GM19438 (cell line): ENCODE data around the gene UBR2.
A peak's percentile ranks its signal among the peaks of the same experiment; 100 is the strongest.
"Not testable (repeated sequence)": the region's sequence is repeated elsewhere in the genome, so short reads cannot be mapped to it uniquely, and the experiment has no call there.

Experiments used
- ATAC-seq: cut with Tn5 transposase; IDR thresholded peaks from one replicate; pipeline ENCODE4 v1.9.1; 2021; ENCODE audit warnings: low read depth; ENCODE audit not compliant: unreplicated experiment

The UBR2 gene

DNA sequence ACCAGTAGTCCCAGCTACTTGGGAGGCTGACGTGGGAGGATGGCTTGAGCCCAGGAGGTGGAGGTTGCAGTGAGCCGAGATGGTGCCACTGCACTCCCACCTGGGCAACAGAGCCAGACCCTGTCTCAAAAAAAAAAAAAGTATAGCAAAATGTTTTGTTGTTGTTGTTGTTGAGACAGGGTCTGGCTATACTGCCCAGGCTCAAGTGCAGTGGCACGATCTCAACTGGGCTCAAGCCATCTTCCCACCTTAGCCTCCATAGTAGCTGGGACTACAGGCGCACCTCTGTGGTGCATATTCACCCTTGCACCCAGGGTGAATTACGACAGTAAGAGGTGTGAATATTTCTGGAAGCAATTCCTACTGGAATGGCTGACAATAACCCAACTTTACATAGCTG, 11.4 kb upstream of the UBR2 start:
- ATAC-seq, result no peak

DNA sequence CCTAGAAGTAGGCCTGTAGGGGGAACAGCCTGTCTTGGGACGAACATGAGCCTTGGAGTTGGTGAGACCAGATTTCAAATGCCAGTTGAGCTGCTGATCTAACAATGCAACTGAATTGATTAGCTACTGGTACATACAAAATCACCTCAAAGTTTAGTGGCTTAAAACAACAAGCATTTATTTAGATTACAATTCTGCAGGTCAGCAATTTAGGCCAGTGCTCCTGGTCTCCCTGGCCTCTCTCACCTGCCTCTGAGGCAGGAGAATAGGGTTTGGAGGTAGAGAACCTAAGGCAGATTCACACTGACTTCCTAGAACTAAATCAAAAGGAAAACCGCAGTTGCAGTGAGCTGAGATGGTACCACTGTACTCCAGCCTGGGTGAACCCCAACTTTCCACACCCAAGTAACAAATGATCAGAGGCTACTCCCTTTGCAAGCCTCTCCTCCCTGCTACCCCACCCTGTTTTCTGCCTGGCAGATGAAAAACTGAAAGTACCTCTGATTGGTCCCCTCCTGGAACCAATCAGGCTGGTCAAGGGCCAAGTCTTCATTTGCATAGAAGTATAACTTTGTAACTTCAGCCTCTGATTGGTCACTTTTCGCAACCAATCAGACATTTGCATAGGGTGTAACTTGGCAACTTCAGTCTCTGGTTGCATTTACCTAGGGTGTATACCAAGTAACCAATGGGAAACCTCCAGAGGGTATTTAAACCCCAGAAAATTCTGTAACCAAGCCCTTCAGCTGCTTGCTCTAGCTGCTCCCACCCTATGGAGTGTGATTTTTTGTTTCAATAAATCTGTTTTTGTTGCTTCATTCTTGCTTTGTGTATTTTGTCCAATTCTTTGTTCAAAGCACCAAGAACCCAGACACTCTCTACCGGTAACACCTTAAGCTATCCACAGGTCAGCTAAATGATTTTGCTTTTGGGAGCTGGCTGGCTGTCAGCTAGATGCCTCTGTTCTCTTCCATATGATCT, 8.1 kb upstream of the UBR2 start:
- no peak for ATAC-seq

DNA sequence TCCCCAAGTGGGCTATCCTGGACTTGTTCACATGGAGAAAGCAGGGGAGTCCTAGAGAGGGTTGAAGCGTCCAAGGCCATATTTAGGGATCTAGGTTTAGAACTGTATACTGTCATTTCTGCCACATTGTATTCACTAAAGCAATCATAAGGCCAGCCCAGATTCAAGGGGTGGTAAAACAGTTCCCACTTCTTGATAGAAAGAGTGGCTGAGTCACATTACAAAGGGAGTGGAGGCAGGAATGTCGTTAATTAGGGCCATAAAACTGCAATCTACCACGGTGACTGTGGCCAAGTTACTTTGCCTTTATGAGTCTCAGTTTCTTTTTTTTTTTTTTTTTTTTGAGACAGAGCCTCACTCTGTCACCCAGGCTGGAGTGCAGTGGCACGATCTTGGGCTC, 7.4 kb upstream of the UBR2 start:
- no peak for ATAC-seq

DNA sequence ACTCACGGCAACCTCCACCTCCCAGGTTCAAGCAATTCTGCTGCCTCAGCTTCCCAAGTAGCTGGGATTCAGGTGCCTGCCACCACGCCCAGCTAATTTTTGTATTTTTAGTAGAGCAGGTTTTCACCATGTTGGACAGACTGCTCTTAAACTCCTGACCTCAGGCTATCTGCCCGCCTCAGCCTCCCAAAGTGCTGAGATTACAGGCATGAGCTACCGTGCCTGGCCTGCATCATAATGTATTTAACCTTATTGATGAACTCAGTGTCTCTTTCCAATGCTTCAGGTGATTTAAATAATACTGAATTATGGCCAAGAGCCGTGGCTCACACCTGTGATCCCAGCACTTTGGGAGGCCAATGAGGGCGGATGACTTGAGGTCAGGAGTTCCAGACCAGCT, 4.6 kb upstream of the UBR2 start:
- not testable (repeated sequence) for ATAC-seq

DNA sequence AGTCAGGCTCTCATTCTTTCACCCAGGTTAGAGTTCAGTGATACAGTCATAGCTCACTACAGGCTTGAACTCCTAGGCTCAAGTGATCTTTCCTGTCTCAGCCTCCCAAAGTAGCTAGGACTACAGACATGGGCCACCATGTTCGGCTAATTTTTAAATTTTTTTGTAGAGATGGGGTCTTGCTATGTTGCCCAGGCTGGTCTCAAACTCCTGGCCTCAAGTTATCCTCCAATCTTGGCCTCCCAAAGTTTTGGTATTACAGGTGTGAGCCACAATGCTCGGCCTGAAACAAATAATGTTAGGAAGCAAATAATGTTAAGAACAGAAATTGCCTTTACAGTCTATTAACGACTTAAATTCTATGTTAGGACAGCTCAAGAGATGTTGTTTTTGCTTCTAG, 1.8 kb upstream of the UBR2 start:
- ATAC-seq, result no peak

DNA sequence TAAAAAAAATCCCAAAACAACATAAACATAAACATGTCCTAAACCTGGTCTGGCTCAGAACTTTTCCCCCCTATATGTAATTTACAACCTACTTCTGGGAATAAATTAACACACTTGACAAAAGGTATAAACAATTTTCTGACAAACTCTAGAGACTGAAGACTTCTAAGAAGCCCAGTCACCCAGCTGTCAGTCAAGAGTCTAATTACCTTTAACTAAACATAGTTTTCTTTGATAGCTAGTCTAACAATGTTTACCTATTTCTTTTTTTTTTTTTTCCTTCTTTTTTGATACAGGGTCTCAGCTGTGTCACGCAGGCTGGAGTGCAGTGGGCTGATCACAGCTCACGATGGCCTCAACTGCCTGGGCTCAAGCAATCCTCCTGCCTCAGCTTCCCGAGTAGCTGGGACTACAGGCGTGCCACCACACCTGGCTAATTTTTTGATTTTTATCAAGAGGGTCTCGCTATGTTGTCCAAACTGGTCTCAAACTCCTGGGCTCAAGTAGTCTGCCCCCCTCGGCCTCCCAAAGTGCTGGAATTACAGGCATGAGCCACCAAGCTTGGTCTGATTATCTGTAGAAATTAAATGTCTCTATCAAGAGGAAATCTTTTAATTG, 932 bp upstream of the UBR2 start:
- no peak for ATAC-seq

DNA sequence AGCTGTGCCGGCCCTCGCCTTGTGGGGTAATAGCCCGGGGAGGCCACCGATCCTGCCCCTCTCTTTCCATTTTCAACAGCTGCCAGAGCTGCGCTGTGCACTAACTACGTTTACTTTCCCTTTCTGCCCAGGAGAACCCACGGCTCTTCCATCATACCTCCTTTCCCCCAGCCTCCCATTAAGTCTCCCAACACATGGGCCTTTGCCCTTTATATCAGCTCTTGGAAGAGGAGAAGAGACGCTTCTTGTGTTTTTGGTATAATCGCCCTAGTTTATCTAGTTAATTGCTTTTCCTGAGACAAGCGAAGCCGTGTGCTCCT, 637 bp downstream of the UBR2 start:
- no peak for ATAC-seq

DNA sequence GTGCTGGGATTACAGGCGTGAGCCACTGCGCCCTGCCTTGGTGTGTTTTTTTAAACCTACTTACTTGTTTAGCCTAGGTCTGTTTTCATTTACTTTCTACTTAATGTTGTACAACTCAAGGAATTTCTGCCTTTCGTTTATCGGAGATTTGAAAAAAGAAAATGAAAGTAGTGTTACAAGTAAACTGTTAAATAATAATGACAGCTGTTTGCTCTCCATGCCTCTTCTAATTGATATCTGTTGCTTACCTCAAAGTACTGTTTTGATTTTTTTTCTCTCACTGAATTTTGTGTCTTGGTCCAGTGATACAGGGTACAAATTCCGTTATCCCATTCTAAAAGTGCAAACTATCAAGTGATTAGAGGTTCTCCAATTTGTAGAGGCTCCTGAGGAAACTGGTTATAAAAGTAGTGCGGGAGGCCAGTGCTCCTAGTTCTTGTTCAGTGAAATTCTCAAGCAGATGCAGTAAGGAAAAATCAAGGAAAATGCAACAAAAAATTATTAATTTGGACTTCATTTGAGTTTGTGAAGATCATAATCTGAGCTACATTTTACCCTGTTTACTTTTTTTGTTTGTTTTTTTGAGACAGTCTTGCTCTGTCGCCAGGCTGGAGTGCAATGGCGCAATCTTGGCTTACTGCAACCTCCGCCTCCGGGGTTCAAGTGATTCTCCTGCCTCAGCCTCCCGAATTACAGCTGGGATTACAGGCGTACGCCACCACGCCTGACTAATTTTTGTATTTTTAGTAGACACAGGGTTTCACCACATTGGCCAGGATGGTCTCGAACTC, 2.2 kb downstream of the UBR2 start:
- no peak for ATAC-seq

DNA sequence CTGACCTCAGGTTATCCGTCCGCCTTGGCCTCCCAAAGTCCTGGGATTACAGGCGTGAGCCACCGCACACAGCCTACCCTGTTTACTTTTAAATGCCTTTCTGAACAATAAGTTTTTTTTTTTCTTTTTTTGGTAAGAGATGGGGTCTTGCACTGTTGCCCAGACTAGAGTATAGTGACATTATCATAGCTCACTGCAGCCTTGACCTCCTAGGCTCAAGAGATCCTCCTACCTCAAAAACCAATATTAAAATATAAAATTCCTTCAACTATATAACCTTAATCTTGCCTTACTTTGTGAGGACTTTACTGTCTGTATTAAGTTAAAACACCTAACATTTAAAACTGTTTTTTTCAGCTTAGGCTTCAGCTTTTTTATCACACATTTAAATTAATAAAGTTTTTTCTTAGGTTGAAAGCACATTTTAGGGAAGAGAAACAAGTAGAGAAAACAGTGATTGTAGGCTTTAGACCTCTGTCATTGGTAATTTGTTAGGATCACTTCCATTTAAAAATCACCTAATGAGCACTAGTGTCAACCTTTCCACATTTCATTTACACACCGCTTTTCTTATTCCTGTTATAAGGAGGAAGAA, 2.9 kb downstream of the UBR2 start:
- no peak for ATAC-seq

DNA sequence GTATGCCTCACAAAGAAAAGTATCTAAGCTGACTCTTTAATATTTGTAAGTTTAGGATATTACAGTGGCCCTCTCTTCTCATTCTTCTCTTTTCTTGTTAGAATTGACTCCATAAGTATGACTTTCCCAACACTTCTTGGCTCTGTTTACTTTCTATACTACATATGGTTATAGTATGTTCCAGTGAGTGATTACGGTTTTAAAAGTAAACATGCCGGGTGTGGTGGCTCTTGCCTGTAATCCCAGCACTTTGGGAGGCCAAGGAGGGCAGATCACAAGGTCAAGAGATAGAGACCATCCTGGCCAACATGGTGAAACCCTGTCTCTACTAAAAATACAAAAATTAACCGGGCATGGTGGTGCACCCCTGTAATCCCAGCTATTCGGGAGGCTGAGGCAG, 3.4 kb downstream of the UBR2 start:
- not testable (repeated sequence) for ATAC-seq

DNA sequence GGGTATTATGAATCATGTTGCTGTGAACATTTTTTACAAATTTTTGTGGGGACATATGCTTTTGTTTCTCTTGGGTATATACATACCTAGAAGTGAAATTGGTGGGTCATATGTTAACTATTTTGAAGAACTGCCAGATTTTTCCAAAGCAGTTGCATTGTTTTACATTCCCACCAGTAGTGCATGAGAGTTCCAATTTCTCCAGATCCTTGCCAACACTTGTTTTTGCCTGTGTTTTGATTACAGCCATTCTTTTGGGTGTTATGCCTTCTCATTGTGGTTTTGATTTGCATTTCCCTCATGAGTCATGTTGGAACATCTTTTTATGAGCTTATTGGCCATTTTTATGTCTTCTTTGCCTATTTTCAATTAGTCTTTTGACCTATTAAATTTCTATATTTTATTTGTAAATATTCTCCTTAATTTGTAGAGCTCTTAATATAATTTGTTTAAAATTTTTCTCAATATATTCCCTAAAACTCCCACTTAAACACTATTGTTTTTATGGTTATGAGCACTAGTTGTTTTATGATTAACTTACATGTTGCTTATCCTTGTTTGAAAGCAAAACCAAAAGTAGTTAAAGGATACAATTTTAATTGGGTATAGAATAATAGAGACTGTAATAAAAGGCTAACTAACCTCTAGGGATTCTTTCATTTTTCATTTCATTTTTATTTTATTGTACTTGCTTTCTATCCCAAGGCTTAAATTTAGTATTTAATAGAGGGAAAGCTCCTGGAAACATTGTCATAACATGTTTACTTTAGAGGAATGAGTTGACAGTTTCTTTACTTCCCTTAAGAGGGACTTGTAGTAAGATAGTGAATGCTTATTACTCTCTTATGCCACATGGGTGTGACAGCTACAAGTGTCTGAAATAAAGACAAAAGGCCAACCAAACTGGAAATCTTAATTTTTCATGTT, 5.5 kb downstream of the UBR2 start:
- ATAC-seq, result no peak

DNA sequence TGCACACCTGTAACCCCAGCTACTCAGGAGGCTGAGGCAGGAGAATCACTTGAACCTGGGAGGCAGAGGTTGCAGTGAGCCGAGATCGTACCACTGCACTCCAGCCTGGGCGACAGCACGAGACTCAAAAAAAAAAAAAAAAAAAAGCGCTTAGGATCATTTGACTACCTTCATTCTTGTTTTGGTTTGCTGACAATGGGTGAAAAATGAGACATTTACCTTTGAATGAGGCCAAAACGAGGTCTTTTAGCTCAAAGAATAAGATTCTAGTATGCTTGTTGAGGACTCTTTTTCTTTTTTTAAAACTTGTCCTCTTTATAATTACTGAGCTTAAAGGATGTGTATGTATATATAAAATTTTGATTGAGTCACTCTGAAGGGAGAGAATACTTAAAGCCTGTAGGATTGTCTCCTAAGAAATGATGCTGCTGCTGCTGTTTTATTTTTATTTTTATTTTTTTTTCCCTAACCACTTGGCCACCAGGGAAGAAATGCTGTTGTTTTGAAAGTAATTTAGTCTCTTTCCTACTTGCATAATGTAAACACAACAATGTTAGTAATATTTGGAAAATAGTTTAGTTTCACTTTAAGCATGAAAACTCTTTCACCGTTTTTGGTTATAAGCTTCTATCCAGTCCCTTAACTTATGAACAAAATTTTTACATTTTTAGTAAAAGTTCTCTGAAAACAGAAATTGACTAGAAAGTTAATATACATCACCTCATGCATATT, 7.9 kb downstream of the UBR2 start:
- no peak for ATAC-seq

DNA sequence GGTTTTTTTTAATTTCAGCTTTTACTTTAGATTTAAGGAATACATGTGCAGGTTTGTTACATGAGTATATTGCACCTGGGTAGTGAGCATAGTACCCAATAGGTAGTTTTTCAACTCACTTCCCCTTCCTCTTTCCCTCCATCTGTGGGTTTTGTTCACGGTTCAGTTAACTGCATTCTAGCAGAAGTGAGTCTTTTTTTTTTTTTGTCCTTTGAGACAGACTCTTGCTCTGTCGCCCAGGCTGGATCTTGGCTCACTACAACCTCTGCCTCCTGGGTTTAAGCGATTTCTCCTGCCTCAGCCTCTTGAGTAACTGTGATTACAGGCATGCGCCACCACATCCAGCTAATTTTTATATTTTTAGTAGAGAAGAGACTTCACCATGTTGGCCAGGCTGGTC, 8.7 kb downstream of the UBR2 start:
- peak; percentile 85 for ATAC-seq

DNA sequence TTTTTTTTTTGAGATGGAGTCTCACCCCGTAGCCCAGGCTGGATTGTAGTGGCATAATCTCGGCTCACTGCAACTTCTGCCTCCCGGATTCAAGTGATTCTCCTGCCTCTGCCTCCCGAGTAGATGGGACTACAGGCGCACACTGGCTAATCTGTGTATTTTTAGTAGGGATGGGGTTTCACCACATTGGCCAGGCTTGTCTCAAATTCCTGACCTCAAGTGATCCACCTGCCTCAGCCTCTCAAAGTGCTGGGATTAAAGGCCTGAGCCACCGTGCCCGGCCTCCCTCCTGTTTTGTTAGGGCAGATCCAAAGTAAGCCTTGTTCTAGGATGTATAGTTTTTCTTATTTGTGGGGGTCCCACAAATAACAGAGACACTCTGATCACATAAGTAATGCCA, 12.7 kb downstream of the UBR2 start:
- not testable (repeated sequence) for ATAC-seq

DNA sequence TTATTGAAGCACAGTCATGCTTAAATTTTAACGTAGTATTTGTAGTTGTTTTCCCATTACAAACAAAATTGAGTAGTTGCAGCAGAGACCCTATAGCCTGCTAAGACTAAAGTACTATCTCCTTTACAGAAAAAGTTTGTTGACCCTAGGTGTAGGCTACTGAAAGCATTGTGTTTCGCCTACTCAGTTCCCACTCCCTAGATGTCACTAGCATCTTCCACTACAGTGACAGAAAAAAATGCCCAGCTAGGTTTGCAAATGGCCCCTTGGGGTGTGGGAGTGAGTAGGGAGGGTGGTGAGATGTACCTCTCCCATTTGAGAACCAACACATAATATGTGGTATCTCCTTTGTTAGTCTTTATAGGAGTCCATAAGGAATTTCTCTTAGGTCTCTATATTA, 34.5 kb downstream of the UBR2 start:
- no peak for ATAC-seq

DNA sequence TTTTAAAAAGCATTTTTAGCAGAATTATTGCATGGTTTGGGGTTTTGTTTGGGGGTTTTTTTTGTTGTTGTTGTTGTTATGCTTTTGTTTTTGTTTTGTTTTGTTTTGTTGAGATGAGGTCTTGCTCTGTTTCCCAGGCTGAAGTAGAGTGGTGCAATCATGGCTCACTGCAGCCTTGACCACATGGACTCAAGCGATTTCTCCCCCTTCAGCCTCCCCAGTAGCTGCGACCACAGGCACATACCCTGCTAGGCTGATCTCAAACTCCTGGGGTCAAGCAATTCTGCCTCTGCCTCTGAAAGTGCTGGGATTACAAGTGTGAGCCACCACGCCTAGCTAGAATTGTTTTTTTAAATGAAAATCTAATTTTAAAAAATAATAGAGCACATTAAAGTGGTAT, 35.7 kb downstream of the UBR2 start:
- no peak for ATAC-seq

DNA sequence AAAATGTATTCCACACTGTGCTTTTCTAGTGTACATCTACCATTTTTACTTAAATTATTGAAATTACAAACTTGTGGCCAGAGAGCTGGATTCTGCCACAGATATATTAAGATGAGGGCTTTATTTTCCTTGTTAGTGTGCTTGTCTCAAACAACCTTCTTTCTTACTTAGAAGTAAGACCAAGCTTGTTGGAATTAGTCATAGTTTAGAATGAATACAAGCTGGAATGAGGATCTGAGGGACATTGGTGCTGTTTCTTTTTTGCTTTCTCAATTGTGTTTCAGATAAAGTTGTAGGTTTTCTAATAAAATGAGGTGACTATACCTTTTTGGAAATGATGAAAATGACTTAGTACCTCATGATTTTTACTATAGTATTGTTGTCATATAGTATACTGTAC, 40.3 kb downstream of the UBR2 start:
- ATAC-seq, result no peak

DNA sequence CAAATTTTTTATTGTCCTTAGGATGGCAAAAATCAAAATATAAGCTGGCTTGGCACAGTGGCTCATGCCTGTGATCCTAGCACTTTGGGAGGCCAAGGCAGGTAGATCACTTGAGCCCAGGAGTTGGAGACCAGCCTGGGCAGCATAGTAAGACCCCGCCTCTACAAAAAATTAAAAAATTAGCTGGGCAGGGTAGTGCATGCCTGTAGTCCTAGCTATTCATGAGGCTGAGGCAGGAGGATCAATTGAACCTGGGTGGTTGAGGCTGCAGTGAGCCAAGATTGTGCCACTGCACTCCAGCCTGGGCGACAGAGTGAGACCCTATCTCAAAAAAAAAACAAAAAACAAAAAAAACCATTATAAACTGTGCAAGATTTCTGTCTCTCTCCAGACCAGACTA, 40.9 kb downstream of the UBR2 start:
- not testable (repeated sequence) for ATAC-seq

DNA sequence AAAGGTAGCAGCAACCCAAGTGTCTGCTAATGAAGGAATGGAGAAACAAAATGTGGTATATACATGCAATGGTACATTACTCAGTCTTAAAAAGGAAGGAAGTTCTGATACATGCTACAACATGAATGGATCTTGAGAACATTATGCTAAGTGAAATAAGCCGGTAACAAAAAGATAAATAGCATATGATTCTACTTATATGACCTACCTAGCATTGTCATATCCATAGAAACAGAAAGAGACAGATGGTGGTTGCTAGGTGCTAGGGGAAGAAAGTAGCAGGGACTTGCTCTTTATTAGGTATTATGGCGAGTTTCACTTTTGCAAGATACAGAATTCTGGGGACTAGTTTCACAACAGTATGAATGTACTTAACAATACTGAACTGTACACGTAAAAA, 46.6 kb downstream of the UBR2 start:
- no peak for ATAC-seq
